OCI-LY7 (cell line): Measurements from ENCODE around the gene TUBGCP2. TPM values are rescaled to one million over a fixed set of nuclear protein-coding genes. Genes with fewer than 3 reads are reported as not detected.

ENCODE experiments used
- BruUV-seq: library from RNA; stranded (reverse); fragments of 400-500 nt; replicated peaks from 2 replicates; lab custom pipeline; 2021; lab: Mats Ljungman, UMichigan
- CTCF ChIA-PET: fragments of 300-600 bp; sonication (Branson Sonifier 250); formaldehyde crosslinking; loops from one replicate; lab custom pipeline; 2022; ENCODE audit warnings: antibody characterized with exemption; ENCODE audit not compliant: unreplicated experiment; lab: Charles Lee
- POLR2A ChIA-PET: fragments of 300-600 bp; sonication (Branson Sonifier 250); formaldehyde crosslinking; loops from one replicate; lab custom pipeline; 2022; ENCODE audit warnings: antibody characterized with exemption; lab: Charles Lee
- DNase-seq: peaks from one replicate; pipeline ENCODE4 v3.0.0-alpha.2; 2015; ENCODE audit warnings: low spot score
- H2AFZ ChIP-seq: fragments of 200-600 bp; sonication (generic), shearing (Covaris generic); 2 replicates; pipeline ENCODE4 v1.6.1; 2014; ENCODE audit warnings: mild to moderate bottlenecking, antibody characterized with exemption, low read length, moderate library complexity
- H3K27ac ChIP-seq: fragments of 200-600 bp; sonication (generic); 2 replicates; pipeline ENCODE4 v1.5.1; 2014; ENCODE audit warnings: mixed run types, low read depth, mild to moderate bottlenecking, moderate library complexity, low read length, inconsistent platforms; ENCODE audit not compliant: poor library complexity, severe bottlenecking
- H3K36me3 ChIP-seq: fragments of 200-600 bp; sonication (generic); 2 replicates; pipeline ENCODE4 v1.6.1; 2014; ENCODE audit warnings: mild to moderate bottlenecking, antibody characterized with exemption, low read length, moderate library complexity, mixed read lengths; ENCODE audit not compliant: insufficient read depth
- H3K4me1 ChIP-seq: fragments of 200-600 bp; sonication (generic); 2 replicates; pipeline ENCODE4 v1.5.1; 2014; ENCODE audit warnings: mild to moderate bottlenecking, low read length; ENCODE audit not compliant: insufficient read depth, poor library complexity, severe bottlenecking
- H3K4me2 ChIP-seq: fragments of 200-600 bp; sonication (generic); 2 replicates; pipeline ENCODE4 v1.6.1; 2014; ENCODE audit warnings: mild to moderate bottlenecking, low read length
- H3K4me3 ChIP-seq: fragments of 200-600 bp; sonication (generic); 2 replicates; pipeline ENCODE4 v1.5.1; 2014; ENCODE audit warnings: mild to moderate bottlenecking, low read depth, low read length; ENCODE audit not compliant: poor library complexity, severe bottlenecking
- H3K79me2 ChIP-seq: fragments of 200-600 bp; sonication (generic); 2 replicates; pipeline ENCODE4 v1.6.1; 2016; ENCODE audit warnings: low read depth, mild to moderate bottlenecking, low read length, moderate library complexity, mixed read lengths; ENCODE audit not compliant: insufficient read depth
- H3K9me2 ChIP-seq: fragments of 200-600 bp; sonication (generic); 2 replicates; pipeline ENCODE4 v1.6.1; 2016; ENCODE audit warnings: mild to moderate bottlenecking, low read length, mixed read lengths; ENCODE audit not compliant: insufficient read depth
- H3K9me3 ChIP-seq: fragments of 200-600 bp; sonication (generic); 2 replicates; pipeline ENCODE4 v1.6.1; 2014; ENCODE audit warnings: mild to moderate bottlenecking, mixed run types, low read length, mixed read lengths
- H4K20me1 ChIP-seq: fragments of 200-600 bp; sonication (generic); 2 replicates; pipeline ENCODE4 v1.6.1; 2014; ENCODE audit warnings: mild to moderate bottlenecking, antibody characterized with exemption, low read length, moderate library complexity, mixed read lengths; ENCODE audit not compliant: insufficient read depth
- CTCF ChIP-seq: fragments of 200-600 bp; sonication (generic); conservative IDR thresholded peaks from 2 replicates; pipeline ENCODE4 v1.5.1; 2014; ENCODE audit warnings: mild to moderate bottlenecking, antibody characterized with exemption, low read length, moderate library complexity, mixed read lengths
- EZH2phosphoT487 ChIP-seq: fragments of 200-600 bp; sonication (generic); IDR thresholded peaks from 2 replicates; pipeline ENCODE4 v1.6.1; 2018; ENCODE audit warnings: low read depth, borderline replicate concordance, mild to moderate bottlenecking, mixed run types, antibody characterized with exemption, low read length, moderate library complexity, mixed read lengths
- intact Hi-C: fragments of 100-400 bp; cut with micrococcal nuclease; formaldehyde crosslinking; loops from one replicate; pipeline ENCODE4 v1.10.0; 2022; ENCODE audit not compliant: unreplicated experiment
- total RNA-seq, 2 experiments: library from RNA; depleted of rRNA in 1 of 2; stranded (reverse); fragments of >200 nt in 1 of 2; shearing (Covaris generic) in 1 of 2; gene quantifications; 2 replicates each; pipeline ENCODE4 v1.2.3, GENCODE V29; 2014 to 2022

Gene TUBGCP2
- total RNA-seq, 2 experiments from 2014 or later, result 40.5 to 56.1 TPM

GRCh38 chr10:133326745-133327650 lies 18.3 kb upstream of the TUBGCP2 start:
- no peak for DNase-seq
- Histone ChIP-seq H3K4me3 (no peak overlapping the region), H3K4me1 (peaks cover 9% of the 10 kb centered on the region), H2AFZ (no peak overlapping the region), H3K9me3 (no peaks in the 10 kb centered on the region), H3K9me2 (no peaks in the 10 kb centered on the region), H3K27ac (no peak overlapping the region), H4K20me1 (no peaks in the 10 kb centered on the region), H3K79me2 (no peaks in the 10 kb centered on the region), H3K36me3 (no peaks in the 10 kb centered on the region), H3K4me2 (no peak overlapping the region)
- TF ChIP-seq EZH2phosphoT487, result no peak
- no peak for TF ChIP-seq CTCF
- ChIA-PET CTCF (no interaction called here), POLR2A (no interaction called here)
- intact Hi-C loops, result no loop called here
- BruUV-seq, result no TSS peak

- intact Hi-C loops, result no loop called here
- DNase-seq, result no peak
- Histone ChIP-seq H2AFZ (no peak overlapping the region), H3K27ac (no peak overlapping the region), H3K9me3 (no peaks in the 10 kb centered on the region), H3K4me2 (no peak overlapping the region), H3K4me3 (no peak overlapping the region), H3K4me1 (peaks cover 9% of the 10 kb centered on the region), H3K79me2 (no peaks in the 10 kb centered on the region), H3K36me3 (no peaks in the 10 kb centered on the region), H4K20me1 (no peaks in the 10 kb centered on the region), H3K9me2 (no peaks in the 10 kb centered on the region)
- ChIA-PET POLR2A (no interaction called here), CTCF (no interaction called here)
- no TSS peak for BruUV-seq
- TF ChIP-seq CTCF, result no peak
- TF ChIP-seq EZH2phosphoT487, result no peak
Measured at GRCh38 chr10:133326223-133326551, 17.5 kb upstream of the TUBGCP2 start.
